HEK293T (cell line): Measurements from ENCODE around the gene MCM9.

Experiments used
- BHLHE40 ChIP-seq: fragments of 450-650 bp; IDR thresholded peaks from 2 replicates; pipeline ENCODE4 v1.6.1; 2016; ENCODE audit warnings: mild to moderate bottlenecking, moderate library complexity, borderline replicate concordance
- SP1 ChIP-seq: fragments of 450-650 bp; IDR thresholded peaks from 2 replicates; pipeline ENCODE4 v1.6.1; 2017
- TARDBP ChIP-seq: fragments of 450-650 bp; IDR thresholded peaks from 2 replicates; pipeline ENCODE4 v1.6.1; 2016
- ZNF384 ChIP-seq: fragments of 450-650 bp; IDR thresholded peaks from 2 replicates; pipeline ENCODE4 v1.6.1; 2016

DNA sequence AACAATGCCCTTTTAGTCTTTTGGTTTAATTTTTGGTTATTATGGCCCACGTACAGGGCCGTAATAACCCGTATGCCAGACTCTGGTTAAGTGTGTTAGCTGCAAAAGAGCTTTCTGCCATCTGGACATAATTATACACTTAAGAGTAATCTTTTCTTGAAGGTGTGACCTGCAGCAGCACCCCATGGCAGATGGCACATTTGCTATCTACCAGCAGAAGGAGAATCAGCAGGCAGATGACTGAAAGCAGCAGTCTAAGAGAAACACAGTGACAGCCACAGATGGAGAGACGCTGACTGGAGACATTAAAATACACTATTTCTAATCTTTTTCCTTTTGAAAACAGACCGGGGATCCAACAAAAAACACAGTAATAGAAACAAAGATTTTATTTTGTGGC is 22.3 kb downstream of the MCM9 start:
- TF ChIP-seq ZNF384 (no peak), SP1 (no peak), TARDBP (no peak), BHLHE40 (no peak)
